A549 (cell line): ENCODE data around the gene NUTM2E. TPM values are rescaled to one million over a fixed set of nuclear protein-coding genes. Genes with fewer than 3 reads are reported as not detected.
"Not testable (repeated sequence)": the region's sequence is repeated elsewhere in the genome, so short reads cannot be mapped to it uniquely, and the experiment has no call there.

Source experiments
- ATAC-seq, 2 experiments: fragments of 200-7000 bp in 1 of 2; fragments of >200 bp in 1 of 2; cut with Nextera tagmentation in 1 of 2; cut with Tn5 transposase in 1 of 2; 3 replicates each; pipeline versions ENCODE4 v1.8.0 to v1.9.1; 2018 to 2020; ENCODE audit warnings: mild to moderate bottlenecking in 1 of 2, moderate library complexity in 1 of 2
- CTCF ChIA-PET: fragments of 300-600 bp; sonication (Branson Sonifier 250); formaldehyde crosslinking; extraction: SDS; loops from one replicate; lab custom pipeline; 2021; ENCODE audit warnings: antibody characterized with exemption, inconsistent platforms; lab: Yijun Ruan, JAX
- POLR2A ChIA-PET: fragments of 350-600 bp; formaldehyde crosslinking; extraction: SDS; loops from one replicate; lab custom pipeline; 2021; ENCODE audit warnings: antibody characterized with exemption, inconsistent platforms; lab: Yijun Ruan, JAX
- DNase-seq, 2 experiments: peaks; one replicate each; pipeline versions ENCODE4 v3.0.0 to v3.0.0-alpha.2; 2011 to 2016; ENCODE audit warnings: low read depth in 1 of 2, low spot score in 1 of 2
- FAIRE-seq: peaks from 2 replicates; lab custom pipeline; 2011; peaks lifted over from hg19 to GRCh38; lab: Jason Lieb, UNC
- H3K27ac ChIP-seq, 2 experiments: fragments of >200 bp; sonication (Bioruptor Twin); formaldehyde crosslinking; 3 replicates each; pipeline ENCODE4 v1.5.1; 2016 to 2017
- H3K4me1 ChIP-seq: fragments of >200 bp; sonication (Bioruptor Twin); formaldehyde crosslinking; 3 replicates; pipeline ENCODE4 v1.6.1; 2016
- H3K4me2 ChIP-seq: fragments of >200 bp; sonication (Bioruptor Twin); formaldehyde crosslinking; 3 replicates; pipeline ENCODE4 v1.6.1; 2016
- H3K4me3 ChIP-seq: fragments of >200 bp; sonication (Bioruptor Twin); formaldehyde crosslinking; 3 replicates; pipeline ENCODE4 v1.5.1; 2016
- H3K9me3 ChIP-seq: fragments of >200 bp; sonication (Bioruptor Twin); formaldehyde crosslinking; 3 replicates; pipeline ENCODE4 v1.6.1; 2016
- CTCF ChIP-seq: fragments of >200 bp; sonication (Bioruptor Twin); formaldehyde crosslinking; IDR thresholded peaks from 3 replicates; pipeline ENCODE4 v1.5.1; 2016
- JUN ChIP-seq, 2 experiments: fragments of >200 bp; sonication (Bioruptor Twin); formaldehyde crosslinking; IDR thresholded peaks; 2 replicates in 1 of 2; 3 replicates in 1 of 2; pipeline ENCODE4 v1.6.1; 2016 to 2017
- POLR2A ChIP-seq: IDR thresholded peaks from 2 replicates; pipeline ENCODE4 v1.6.1; 2012; ENCODE audit warnings: mild to moderate bottlenecking, low read length
- RAD21 ChIP-seq, 2 experiments: fragments of >200 bp in 1 of 2; sonication (Bioruptor Twin) in 1 of 2; formaldehyde crosslinking in 1 of 2; IDR thresholded peaks in 1 of 2; conservative IDR thresholded peaks in 1 of 2; 2 replicates in 1 of 2; 3 replicates in 1 of 2; pipeline ENCODE4 v1.6.1; 2012 to 2018; ENCODE audit warnings: inconsistent platforms in 1 of 2
- USF2 ChIP-seq: fragments of 450-650 bp; IDR thresholded peaks from 2 replicates; pipeline ENCODE4 v1.6.1; 2014; ENCODE audit warnings: antibody characterized with exemption
- WGBS: methylation state at CpG from one replicate; pipeline ENCODE4 v1.1.6; 2017; ENCODE audit errors: missing lambda C conversion rate; 5-methylcytosine and 5-hydroxymethylcytosine counted together
- polyA minus RNA-seq: library from RNA; depleted of rRNA, polyadenylated mRNA; stranded (reverse); fragments of >200 nt; gene quantifications from 2 replicates; pipeline ENCODE4 v1.2.3, GENCODE V29; 2011; rRNA and poly(A)+ RNA removed
- polyA plus RNA-seq, 4 experiments: library from polyadenylated mRNA; depleted of rRNA in 3 of 4; stranded (reverse); fragments of >200 nt; fragmentation: RNase III in 1 of 4; extraction: RNeasy Plus Mini Kit Qiagen cat#74134 plus additional on column Dnase treatment in 1 of 4; gene quantifications; 2 replicates in 3 of 4; 3 replicates in 1 of 4; pipeline ENCODE4 v1.2.3, GENCODE V29; 2011 to 2017

Gene NUTM2E
- polyA plus RNA-seq (2011; rRNA removed) (0.21 and 0.34 TPM in 2 replicates), polyA plus RNA-seq (2017; fragmentation: RNase III; extraction: RNeasy Plus Mini Kit Qiagen cat#74134 plus additional on column Dnase treatment) (0.22 to 0.37 TPM (median 0.29 TPM) in 3 replicates), polyA minus RNA-seq (0.12 and 0.83 TPM in 2 replicates)
- 0.21 and 0.29 TPM in 2 replicates for polyA plus RNA-seq (2012; cell fraction: cytosol; rRNA removed)
- 0.26 and 0.44 TPM in 2 replicates for polyA plus RNA-seq (2012; cell fraction: nucleus; rRNA removed)

- DNase-seq (peak; percentile 18 to 82), ATAC-seq (peak; percentile 94 to 98)
- H3K9me3 ChIP-seq, FAIRE-seq, CTCF ChIA-PET, H3K4me1 ChIP-seq, POLR2A ChIA-PET: not testable (repeated sequence)
- peak within 1 kb of the TSS; percentile 81 for H3K4me2 ChIP-seq
- WGBS: 0% methylated on average over 5 of the region's 78 CpGs
- peak within 1 kb of the TSS; percentile 63 for H3K4me3 ChIP-seq
- peak within 1 kb of the TSS; percentile 85 to 92 for H3K27ac ChIP-seq
- TF ChIP-seq POLR2A (peak; percentile 31; the same call in 1 of the 2 replicates), USF2 (peak; percentile 80), JUN (IDR thresholded peaks at IDR 0.05) (peak in 1 of 2 experiments; percentile 38; a peak in 1 of 5 replicates)
Observed at GRCh38 chr10:79826496-79827215, at the start of gene NUTM2E. Gene NUTM2E (plus strand): TSS chr10:79826739. CDS start chr10:79841741, 15,002 bp downstream.

GRCh38 chr10:79777997-79778396 is 48.5 kb upstream of the NUTM2E start:
- FAIRE-seq, CTCF ChIA-PET, H3K27ac ChIP-seq, DNase-seq, H3K9me3 ChIP-seq, H3K4me3 ChIP-seq, ATAC-seq, H3K4me2 ChIP-seq, H3K4me1 ChIP-seq, POLR2A ChIA-PET: not testable (repeated sequence)

GRCh38 chr10:79779310-79779938 is 47.1 kb upstream of the NUTM2E start:
- FAIRE-seq, H3K4me3 ChIP-seq, H3K4me1 ChIP-seq, H3K9me3 ChIP-seq, POLR2A ChIA-PET: not testable (repeated sequence)
- ATAC-seq: peak; percentile 96 to 100
- 13% methylated on average over 13 of the region's 14 CpGs for WGBS
- DNase-seq: peak; percentile 36 to 79
- CTCF ChIA-PET: interaction anchor here (0.6 to 1.3 kb wide), 2 partner anchors 147 to 982 kb away, joined by 3 to 4 read pairs; no protein-coding TSS in a partner anchor
- TF ChIP-seq CTCF (peak; percentile 52), RAD21 (conservative IDR thresholded peaks at IDR 0.05 in 1 of 2, IDR thresholded peaks at IDR 0.05 in 1 of 2) (peak; percentile 37 to 48; a peak in 4 of 5 replicates)
- TF ChIP-seq, all 56 proteins: peak for 2; not testable (repeated sequence) for 54
- H3K27ac ChIP-seq: not testable (repeated sequence)
- peak overlapping the region; percentile 33; the same call in 1 of the 3 replicates for H3K4me2 ChIP-seq

- H3K27ac ChIP-seq, DNase-seq, H3K4me2 ChIP-seq, POLR2A ChIA-PET, H3K4me1 ChIP-seq, H3K4me3 ChIP-seq, H3K9me3 ChIP-seq, FAIRE-seq: not testable (repeated sequence)
- ATAC-seq: peak in 1 of 2 experiments; percentile 34; a peak in 3 of 6 replicates
- CTCF ChIA-PET: interaction anchor here (1.3 kb wide), 1 partner anchor 146 kb away, joined by 3 read pairs; no protein-coding TSS in a partner anchor
- WGBS: 100% methylated on average over 1 of the region's 2 CpGs
Observed at GRCh38 chr10:79779992-79780391, 46.5 kb upstream of the NUTM2E start.

GRCh38 chr10:79781584-79781983 is 45.0 kb upstream of the NUTM2E start:
- DNase-seq, CTCF ChIA-PET, H3K4me2 ChIP-seq, H3K27ac ChIP-seq, H3K9me3 ChIP-seq, POLR2A ChIA-PET, H3K4me3 ChIP-seq, FAIRE-seq, ATAC-seq, H3K4me1 ChIP-seq: not testable (repeated sequence)
- WGBS: 96% methylated on average over 3 of the region's 3 CpGs

- CTCF ChIA-PET, FAIRE-seq, H3K9me3 ChIP-seq, H3K4me1 ChIP-seq, H3K4me3 ChIP-seq, H3K4me2 ChIP-seq, POLR2A ChIA-PET, DNase-seq, H3K27ac ChIP-seq: not testable (repeated sequence)
- peak in 1 of 2 experiments; percentile 30; a peak in 1 of 6 replicates for ATAC-seq
Observed at GRCh38 chr10:79787455-79787952, 39.0 kb upstream of the NUTM2E start.

- H3K4me2 ChIP-seq, DNase-seq, H3K4me1 ChIP-seq, H3K27ac ChIP-seq, H3K4me3 ChIP-seq, CTCF ChIA-PET, POLR2A ChIA-PET, H3K9me3 ChIP-seq, FAIRE-seq: not testable (repeated sequence)
- ATAC-seq: peak in 1 of 2 experiments; percentile 60; a peak in 3 of 6 replicates
- 90% methylated on average over 2 of the region's 2 CpGs for WGBS
Observed at GRCh38 chr10:79789351-79789750, 37.2 kb upstream of the NUTM2E start.

- H3K4me3 ChIP-seq, CTCF ChIA-PET, H3K27ac ChIP-seq, H3K4me1 ChIP-seq, DNase-seq, FAIRE-seq, POLR2A ChIA-PET, ATAC-seq, H3K9me3 ChIP-seq, H3K4me2 ChIP-seq: not testable (repeated sequence)
- 98% methylated on average over 3 of the region's 4 CpGs for WGBS
Observed at GRCh38 chr10:79791906-79792517, 34.5 kb upstream of the NUTM2E start.
